ENCODE results near the gene PARP8. TPM values are rescaled to one million over a fixed set of nuclear protein-coding genes. Genes with fewer than 3 reads are reported as not detected.

PARP8 gene
- total RNA-seq, 1 experiment from 2014 or later = 0.07 TPM

DNA sequence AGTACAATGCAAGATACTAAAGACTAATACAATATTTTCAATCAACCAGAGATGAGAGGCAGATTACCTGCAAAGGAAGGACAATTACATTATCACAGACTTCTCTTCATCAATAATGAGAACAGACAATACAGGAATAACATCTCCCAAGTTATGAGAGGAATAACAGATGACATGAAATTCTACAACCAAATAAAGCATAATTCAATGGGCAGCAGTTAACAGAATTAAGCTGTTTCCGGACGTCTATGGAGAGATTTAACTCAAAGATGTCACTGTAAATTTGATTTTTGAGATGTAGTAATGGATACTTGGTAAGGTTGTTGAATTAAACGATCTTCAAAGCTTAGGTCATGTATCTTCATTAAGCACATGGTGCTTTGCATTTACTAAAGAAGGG lies 19.8 kb upstream of the PARP8 start:
- no peak overlapping the region for H2AFZ ChIP-seq (ENCODE audit: low read length)
- H3K9me3 ChIP-seq (ENCODE audit: low read length) = no peaks in the 10 kb centered on the region
- H3K9ac ChIP-seq (ENCODE audit: low read length) = no peak overlapping the region
- CTCF ChIA-PET = no interaction called here
- ATAC-seq = no peak
- no peak overlapping the region for H3K4me2 ChIP-seq (ENCODE audit: low read length)
- H3K4me1 ChIP-seq (ENCODE audit: insufficient read depth, low read length) = no peaks in the 10 kb centered on the region
- no peaks in the 10 kb centered on the region for H3K79me2 ChIP-seq (ENCODE audit: low read length)
- H3K27ac ChIP-seq (ENCODE audit: low read length) = no peak overlapping the region
- no peak overlapping the region for H3K4me3 ChIP-seq (ENCODE audit: low read length)
- no peaks in the 10 kb centered on the region for H3K27me3 ChIP-seq (ENCODE audit: low read length)
- no peaks in the 10 kb centered on the region for H3K36me3 ChIP-seq (ENCODE audit: low read depth, low read length)
- TF ChIP-seq EZH2phosphoT487 (IDR thresholded peaks at IDR 0.05; ENCODE audit: borderline replicate concordance, low read length) (no peak), EZH2 (IDR thresholded peaks at IDR 0.05; ENCODE audit: low read length, unreplicated experiment) (no peak)
- TF ChIP-seq, protein P1, sequence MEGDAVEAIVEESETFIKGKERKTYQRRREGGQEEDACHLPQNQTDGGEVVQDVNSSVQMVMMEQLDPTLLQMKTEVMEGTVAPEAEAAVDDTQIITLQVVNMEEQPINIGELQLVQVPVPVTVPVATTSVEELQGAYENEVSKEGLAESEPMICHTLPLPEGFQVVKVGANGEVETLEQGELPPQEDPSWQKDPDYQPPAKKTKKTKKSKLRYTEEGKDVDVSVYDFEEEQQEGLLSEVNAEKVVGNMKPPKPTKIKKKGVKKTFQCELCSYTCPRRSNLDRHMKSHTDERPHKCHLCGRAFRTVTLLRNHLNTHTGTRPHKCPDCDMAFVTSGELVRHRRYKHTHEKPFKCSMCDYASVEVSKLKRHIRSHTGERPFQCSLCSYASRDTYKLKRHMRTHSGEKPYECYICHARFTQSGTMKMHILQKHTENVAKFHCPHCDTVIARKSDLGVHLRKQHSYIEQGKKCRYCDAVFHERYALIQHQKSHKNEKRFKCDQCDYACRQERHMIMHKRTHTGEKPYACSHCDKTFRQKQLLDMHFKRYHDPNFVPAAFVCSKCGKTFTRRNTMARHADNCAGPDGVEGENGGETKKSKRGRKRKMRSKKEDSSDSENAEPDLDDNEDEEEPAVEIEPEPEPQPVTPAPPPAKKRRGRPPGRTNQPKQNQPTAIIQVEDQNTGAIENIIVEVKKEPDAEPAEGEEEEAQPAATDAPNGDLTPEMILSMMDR (conservative IDR thresholded peaks at IDR 0.05; ENCODE audit: low read depth, low read length) = no peak
- no TSS peak for BruUV-seq (replicated peaks)
- POLR2A ChIA-PET (ENCODE audit: unreplicated experiment) = no interaction called here
- H4K20me1 ChIP-seq (ENCODE audit: low read length) = no peaks in the 10 kb centered on the region
- intact Hi-C loops (cut with micrococcal nuclease) = no loop called here
- no peaks in the 10 kb centered on the region for H3K9me2 ChIP-seq (replicated peaks; ENCODE audit: low read length)
- DNase-seq = no peak
- H3F3A ChIP-seq (ENCODE audit: low read length, unreplicated experiment) = no peaks in the 10 kb centered on the region

DNA sequence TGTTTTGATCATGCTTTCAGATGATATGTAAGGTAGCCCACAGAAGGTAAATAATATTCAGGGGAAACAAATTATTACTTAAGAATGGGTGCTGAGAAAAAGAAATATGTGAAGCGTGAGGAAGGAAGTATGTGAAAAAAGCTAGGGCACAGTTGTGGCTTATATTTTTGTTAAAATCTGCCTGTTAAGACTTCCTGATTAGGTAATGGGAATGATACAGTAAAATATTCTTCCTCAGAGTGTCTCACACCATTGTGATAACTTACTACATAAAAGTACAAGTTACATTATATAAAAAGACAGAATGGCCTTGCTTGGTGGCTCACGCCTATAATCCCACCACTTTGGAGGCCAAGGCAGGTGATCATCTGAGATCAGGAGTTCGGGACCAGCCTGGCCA lies 18.7 kb upstream of the PARP8 start:
- no peaks in the 10 kb centered on the region for H3K27me3 ChIP-seq (ENCODE audit: low read length)
- H3K27ac ChIP-seq (ENCODE audit: low read length) = no peak overlapping the region
- no peak for TF ChIP-seq EZH2phosphoT487 (IDR thresholded peaks at IDR 0.05; ENCODE audit: borderline replicate concordance, low read length)
- TF ChIP-seq EZH2 (IDR thresholded peaks at IDR 0.05; ENCODE audit: low read length, unreplicated experiment) = no peak
- TF ChIP-seq, protein P1 (conservative IDR thresholded peaks at IDR 0.05; ENCODE audit: low read depth, low read length) = no peak
- POLR2A ChIA-PET (ENCODE audit: unreplicated experiment) = no interaction called here
- DNase-seq (no peak), ATAC-seq (no peak)
- no peak overlapping the region for H2AFZ ChIP-seq (ENCODE audit: low read length)
- H3K4me2 ChIP-seq (ENCODE audit: low read length) = no peak overlapping the region
- intact Hi-C loops (cut with micrococcal nuclease) = no loop called here
- no peaks in the 10 kb centered on the region for H3K4me1 ChIP-seq (ENCODE audit: insufficient read depth, low read length)
- H3F3A ChIP-seq (ENCODE audit: low read length, unreplicated experiment) = no peaks in the 10 kb centered on the region
- H3K4me3 ChIP-seq (ENCODE audit: low read length) = no peak overlapping the region
- H3K9me2 ChIP-seq (replicated peaks; ENCODE audit: low read length) = no peaks in the 10 kb centered on the region
- H3K79me2 ChIP-seq (ENCODE audit: low read length) = no peaks in the 10 kb centered on the region
- no TSS peak for BruUV-seq (replicated peaks)
- H3K9me3 ChIP-seq (ENCODE audit: low read length) = no peaks in the 10 kb centered on the region
- no peaks in the 10 kb centered on the region for H3K36me3 ChIP-seq (ENCODE audit: low read depth, low read length)
- no peaks in the 10 kb centered on the region for H4K20me1 ChIP-seq (ENCODE audit: low read length)
- CTCF ChIA-PET = no interaction called here
- no peak overlapping the region for H3K9ac ChIP-seq (ENCODE audit: low read length)

GRCh38 chr5:50653946-50654345 lies 12.5 kb upstream of the PARP8 start:
- no peaks in the 10 kb centered on the region for H3K36me3 ChIP-seq (ENCODE audit: low read depth, low read length)
- no peaks in the 10 kb centered on the region for H4K20me1 ChIP-seq (ENCODE audit: low read length)
- no TSS peak for BruUV-seq (replicated peaks)
- no peaks in the 10 kb centered on the region for H3F3A ChIP-seq (ENCODE audit: low read length, unreplicated experiment)
- H2AFZ ChIP-seq (ENCODE audit: low read length) = no peak overlapping the region
- no peak overlapping the region for H3K27ac ChIP-seq (ENCODE audit: low read length)
- DNase-seq (no peak), ATAC-seq (no peak)
- no peak overlapping the region for H3K4me2 ChIP-seq (ENCODE audit: low read length)
- H3K79me2 ChIP-seq (ENCODE audit: low read length) = no peaks in the 10 kb centered on the region
- H3K9me2 ChIP-seq (replicated peaks; ENCODE audit: low read length) = no peaks in the 10 kb centered on the region
- no peak overlapping the region for H3K4me3 ChIP-seq (ENCODE audit: low read length)
- POLR2A ChIA-PET (ENCODE audit: unreplicated experiment) = no interaction called here
- H3K27me3 ChIP-seq (ENCODE audit: low read length) = no peaks in the 10 kb centered on the region
- no peak overlapping the region for H3K9ac ChIP-seq (ENCODE audit: low read length)
- H3K4me1 ChIP-seq (ENCODE audit: insufficient read depth, low read length) = no peaks in the 10 kb centered on the region
- H3K9me3 ChIP-seq (ENCODE audit: low read length) = no peaks in the 10 kb centered on the region
- CTCF ChIA-PET = no interaction called here
- intact Hi-C loops (cut with micrococcal nuclease) = no loop called here
- TF ChIP-seq, protein P1 (conservative IDR thresholded peaks at IDR 0.05; ENCODE audit: low read depth, low read length) = no peak
- TF ChIP-seq EZH2phosphoT487 (IDR thresholded peaks at IDR 0.05; ENCODE audit: borderline replicate concordance, low read length) = no peak
- TF ChIP-seq EZH2 (IDR thresholded peaks at IDR 0.05; ENCODE audit: low read length, unreplicated experiment) = no peak

Measured in PC-3 (cell line).